ENCODE data around the gene CEP41.

Gene CEP41

GRCh38 chr7:130440527-130441365 lies at the start of gene CEP41:
Gene CEP41 (minus strand): TSS chr7:130441016. CDS start chr7:130440966, 50 bp downstream.
- DNase-seq = peak; percentile 97

- DNase-seq = peak; percentile 59
Observed at GRCh38 chr7:130490311-130490791, 49.5 kb upstream of the CEP41 start.

GRCh38 chr7:130489140-130489983 lies 48.5 kb upstream of the CEP41 start:
- no peak for DNase-seq

GRCh38 chr7:130488392-130489139 lies 47.8 kb upstream of the CEP41 start:
- peak; percentile 35 for DNase-seq

- DNase-seq = peak; percentile 59
Observed at GRCh38 chr7:130486954-130487436, 46.2 kb upstream of the CEP41 start.

- peak; percentile 41 for DNase-seq
Observed at GRCh38 chr7:130486114-130486953, 45.5 kb upstream of the CEP41 start.

- no peak for DNase-seq
Observed at GRCh38 chr7:130485734-130486113, 44.9 kb upstream of the CEP41 start.

- no peak for DNase-seq
Observed at GRCh38 chr7:130483031-130483430, 42.2 kb upstream of the CEP41 start.

- no peak for DNase-seq
Observed at GRCh38 chr7:130481898-130482297, 41.1 kb upstream of the CEP41 start.

- no peak for DNase-seq
Observed at GRCh38 chr7:130479716-130480400, 39.0 kb upstream of the CEP41 start.

- DNase-seq = no peak
Observed at GRCh38 chr7:130478991-130479390, 38.2 kb upstream of the CEP41 start.

- no peak for DNase-seq
Observed at GRCh38 chr7:130476297-130477150, 35.7 kb upstream of the CEP41 start.

- no peak for DNase-seq
Observed at GRCh38 chr7:130475776-130476175, 35.0 kb upstream of the CEP41 start.

GRCh38 chr7:130473876-130474275 lies 33.1 kb upstream of the CEP41 start:
- peak; percentile 23 for DNase-seq

GRCh38 chr7:130473289-130473688 lies 32.5 kb upstream of the CEP41 start:
- DNase-seq = no peak

- no peak for DNase-seq
Observed at GRCh38 chr7:130471974-130472373, 31.2 kb upstream of the CEP41 start.

- DNase-seq = no peak
Observed at GRCh38 chr7:130468612-130469011, 27.8 kb upstream of the CEP41 start.

GRCh38 chr7:130463553-130464434 lies 23.0 kb upstream of the CEP41 start:
- peak; percentile 61 for DNase-seq

GRCh38 chr7:130461272-130461671 lies 20.5 kb upstream of the CEP41 start:
- no peak for DNase-seq

Measured in DMS79 treated with DMSO at 0.1 percent for 48 hours (cell line).